ENCODE measurements around the gene HOXD13.

Gene HOXD13

GRCh38 chr2:176081376-176081836 is 11.1 kb upstream of the HOXD13 start:
- DNase-seq, result no peak

- no peak for DNase-seq
Measured at GRCh38 chr2:176081837-176082524, 10.5 kb upstream of the HOXD13 start.

GRCh38 chr2:176082525-176082823 is 10.0 kb upstream of the HOXD13 start:
- no peak for DNase-seq

GRCh38 chr2:176082824-176083751 is 9.4 kb upstream of the HOXD13 start:
- no peak for DNase-seq

GRCh38 chr2:176083796-176084261 is 8.7 kb upstream of the HOXD13 start, which contains the start of gene EVX2:
Gene EVX2 (minus strand): TSS chr2:176083962. CDS start chr2:176083776, 186 bp downstream.
- no peak for DNase-seq

GRCh38 chr2:176084611-176085119 is 7.9 kb upstream of the HOXD13 start:
- DNase-seq, result no peak

- DNase-seq, result no peak
Measured at GRCh38 chr2:176085120-176085788, 7.3 kb upstream of the HOXD13 start.

GRCh38 chr2:176085861-176086771 is 6.4 kb upstream of the HOXD13 start:
- DNase-seq, result no peak

- DNase-seq, result no peak
Measured at GRCh38 chr2:176087330-176088047, 5.0 kb upstream of the HOXD13 start.

GRCh38 chr2:176088048-176088936 is 4.2 kb upstream of the HOXD13 start:
- no peak for DNase-seq

- no peak for DNase-seq
Measured at GRCh38 chr2:176088937-176089842, 3.3 kb upstream of the HOXD13 start.

GRCh38 chr2:176089843-176090395 is 2.6 kb upstream of the HOXD13 start:
- DNase-seq, result no peak

- no peak for DNase-seq
Measured at GRCh38 chr2:176090862-176091261, 1.7 kb upstream of the HOXD13 start.

- DNase-seq, result no peak
Measured at GRCh38 chr2:176091329-176092258, 927 bp upstream of the HOXD13 start.

- DNase-seq, result no peak
Measured at GRCh38 chr2:176093145-176093897, 800 bp downstream of the HOXD13 start.

GRCh38 chr2:176093898-176094249 is 1.4 kb downstream of the HOXD13 start:
- DNase-seq, result no peak

- no peak for DNase-seq
Measured at GRCh38 chr2:176094349-176094748, 1.8 kb downstream of the HOXD13 start.
